Activated T-cell treated with anti-CD3 and anti-CD28 coated beads for 1 hour (primary cell): Measurements from ENCODE around the gene RTEL1.
"Not testable (repeated sequence)": the region's sequence is repeated elsewhere in the genome, so short reads cannot be mapped to it uniquely, and the experiment has no call there.

ENCODE experiments used
- DNase-seq: peaks from one replicate; pipeline ENCODE4 v3.0.0-alpha.2; 2020; ENCODE audit warnings: low read depth

RTEL1 gene

GRCh38 chr20:63657937-63658748, at the start of gene RTEL1:
RTEL1 (plus strand) TSS chr20:63658312; CDS start chr20:63659403, 1,091 bp downstream.
- DNase-seq = peak; percentile 84

- DNase-seq = no peak
Measured at GRCh38 chr20:63610581-63611435, 47.3 kb upstream of the RTEL1 start.

- DNase-seq = no peak
Measured at GRCh38 chr20:63611646-63612045, 46.5 kb upstream of the RTEL1 start.

- no peak for DNase-seq
Measured at GRCh38 chr20:63612276-63612931, 45.7 kb upstream of the RTEL1 start.

GRCh38 chr20:63613863-63614594, 44.1 kb upstream of the RTEL1 start:
- not testable (repeated sequence) for DNase-seq

GRCh38 chr20:63617092-63617875, 40.8 kb upstream of the RTEL1 start:
- no peak for DNase-seq

- DNase-seq = no peak
Measured at GRCh38 chr20:63617876-63618265, 40.2 kb upstream of the RTEL1 start.

GRCh38 chr20:63618291-63618980, 39.7 kb upstream of the RTEL1 start:
- DNase-seq = no peak

GRCh38 chr20:63619086-63619485, 39.0 kb upstream of the RTEL1 start:
- DNase-seq = no peak

GRCh38 chr20:63619505-63619904, 38.6 kb upstream of the RTEL1 start:
- DNase-seq = no peak

- no peak for DNase-seq
Measured at GRCh38 chr20:63620991-63621390, 37.1 kb upstream of the RTEL1 start.

GRCh38 chr20:63622096-63622495, 36.0 kb upstream of the RTEL1 start:
- no peak for DNase-seq

GRCh38 chr20:63622732-63623131, 35.4 kb upstream of the RTEL1 start:
- DNase-seq = no peak

- DNase-seq = no peak
Measured at GRCh38 chr20:63624486-63624885, 33.6 kb upstream of the RTEL1 start.

- DNase-seq = no peak
Measured at GRCh38 chr20:63625771-63626423, 32.2 kb upstream of the RTEL1 start.

- no peak for DNase-seq
Measured at GRCh38 chr20:63626424-63627128, 31.5 kb upstream of the RTEL1 start, which contains the start of gene GMEB2. GMEB2 (minus strand) TSS chr20:63627101; CDS start chr20:63619397, 7,704 bp downstream.

GRCh38 chr20:63627129-63627750, 30.9 kb upstream of the RTEL1 start:
- peak; percentile 92 for DNase-seq

- no peak for DNase-seq
Measured at GRCh38 chr20:63627751-63628245, 30.3 kb upstream of the RTEL1 start.
